Fibroblast of lung (primary cell): ENCODE results near the gene PTGES3.

ENCODE experiments used
- CTCF ChIP-seq, 2 donors: IDR thresholded peaks in 1 of 2; conservative IDR thresholded peaks in 1 of 2; 1 replicate in 1 of 2; 2 replicates in 1 of 2; pipeline ENCODE4 v1.5.1; 2011 to 2012; ENCODE audit warnings: low read length in 2 of 2, control low read depth in 1 of 2, inconsistent platforms in 1 of 2, low read depth in 1 of 2, mild to moderate bottlenecking in 1 of 2
- EZH2 ChIP-seq: IDR thresholded peaks from 2 replicates; pipeline ENCODE4 v1.5.1; 2012; ENCODE audit warnings: low read length, control low read depth, mild to moderate bottlenecking; ENCODE audit errors: missing control alignments

GRCh38 chr12:56628671-56629458 is 59.2 kb downstream of the PTGES3 start:
- TF ChIP-seq CTCF (conservative IDR thresholded peaks at IDR 0.05 in 1 of 2, IDR thresholded peaks at IDR 0.05 in 1 of 2; ENCODE audit: low read depth in 1 of 2, low read length in 2 of 2) (no peak), EZH2 (no peak)
